K562 (cell line): ENCODE data around the gene CNPY2. TPM values are rescaled to one million over a fixed set of nuclear protein-coding genes. Genes with fewer than 3 reads are reported as not detected.

ENCODE experiments used
- ASH1L ChIP-seq: fragments of 450-650 bp; IDR thresholded peaks from 2 replicates; pipeline ENCODE4 v1.6.1; 2018; ENCODE audit warnings: borderline replicate concordance, mild to moderate bottlenecking, low read depth; ENCODE audit not compliant: partially characterized antibody
- GABPA ChIP-seq: fragments of 200-800 bp; sonication (Bioruptor generic); conservative IDR thresholded peaks from 2 replicates; pipeline ENCODE4 v1.6.1; 2016; ENCODE audit warnings: low read depth, missing genetic modification characterization, missing compliant biosample characterization
- JUNB ChIP-seq: fragments of 450-650 bp; formaldehyde crosslinking; conservative IDR thresholded peaks from 2 replicates; pipeline ENCODE4 v1.4.0; 2020; ENCODE audit warnings: mild to moderate bottlenecking
- KDM2B ChIP-seq: fragments of 250-450 bp; sonication (Bioruptor Pico); IDR thresholded peaks from 2 replicates; pipeline ENCODE4 v1.8.0; 2021; ENCODE audit warnings: mild to moderate bottlenecking, moderate library complexity
- NRF1 ChIP-seq, 2 experiments: fragments of 450-650 bp; IDR thresholded peaks in 1 of 2; conservative IDR thresholded peaks in 1 of 2; 2 replicates each; pipeline ENCODE4 v1.6.1; 2014; ENCODE audit warnings: mild to moderate bottlenecking in 2 of 2
- PHTF2 ChIP-seq: fragments of 250-450 bp; sonication (Bioruptor Pico); IDR thresholded peaks from 2 replicates; pipeline ENCODE4 v1.5.0; 2021; ENCODE audit warnings: mild to moderate bottlenecking
- PPARD ChIP-seq: fragments of 250-450 bp; sonication (Bioruptor Pico); IDR thresholded peaks from 2 replicates; pipeline ENCODE4 v1.8.0; 2022; ENCODE audit warnings: inconsistent platforms, mild to moderate bottlenecking, moderate library complexity
- RFX7 ChIP-seq: fragments of 250-450 bp; sonication (Bioruptor Pico); IDR thresholded peaks from 2 replicates; pipeline ENCODE4 v1.5.1; 2021; ENCODE audit warnings: mild to moderate bottlenecking
- SIRT6 ChIP-seq: IDR thresholded peaks from one replicate; pipeline ENCODE4 v1.6.1; 2012; ENCODE audit warnings: low read depth, mild to moderate bottlenecking, control low read depth, inconsistent platforms, low read length, moderate library complexity
- ZSCAN29 ChIP-seq: fragments of 450-650 bp; IDR thresholded peaks from 2 replicates; pipeline ENCODE4 v1.6.1; 2017
- polyA plus RNA-seq, 8 experiments: library from polyadenylated mRNA; depleted of rRNA in 4 of 8; stranded (reverse) in 5 of 8; unstranded in 3 of 8; fragments of >200 nt; fragmentation: Nextera tagmentation in 2 of 8; fragmentation: Illumina TruSeq in 1 of 8; extraction: Ambion mirVana in 2 of 8; extraction: Trizol in 1 of 8; gene quantifications; 2 replicates each; pipeline versions ENCODE4 v1.2.1 to v1.2.3, GENCODE V29; 2011 to 2014; ENCODE audit warnings: inconsistent platforms in 1 of 8, missing spikeins in 1 of 8
- total RNA-seq, 7 experiments: library from RNA; depleted of rRNA in 6 of 7; stranded (reverse); fragments of >200 nt in 6 of 7; fragmentation: Illumina TruSeq in 2 of 7; extraction: Trizol in 2 of 7; gene quantifications; 2 replicates each; pipeline versions ENCODE4 v1.2.1 to v1.2.3, GENCODE V29; 2011 to 2021; ENCODE audit warnings: low replicate concordance in 1 of 7
- TF ChIP-seq, protein P1 (sequence below): fragments of 250-450 bp; sonication (Bioruptor Pico); IDR thresholded peaks from 2 replicates; pipeline ENCODE4 v1.5.0; 2021; ENCODE audit warnings: mild to moderate bottlenecking, moderate library complexity
- TF ChIP-seq, protein P2 (sequence below): fragments of 450-650 bp; IDR thresholded peaks from 2 replicates; pipeline ENCODE4 v1.7.1; 2018; ENCODE audit warnings: mild to moderate bottlenecking, low read depth; ENCODE audit not compliant: partially characterized antibody
- TF ChIP-seq, protein P3 (sequence below): fragments of 250-450 bp; sonication (Bioruptor Pico); IDR thresholded peaks from 2 replicates; pipeline ENCODE4 v1.4.0; 2020; ENCODE audit warnings: mild to moderate bottlenecking, moderate library complexity
- TF ChIP-seq, protein P4 (sequence below): fragments of 450-650 bp; IDR thresholded peaks from 2 replicates; pipeline ENCODE4 v1.6.1; 2016; ENCODE audit warnings: mild to moderate bottlenecking
- TF ChIP-seq, protein P5 (sequence below): fragments of 250-450 bp; sonication (Bioruptor Pico); IDR thresholded peaks from 2 replicates; pipeline ENCODE4 v1.8.0; 2022; ENCODE audit warnings: moderate library complexity, mild to moderate bottlenecking, inconsistent platforms

The CNPY2 gene
- total and polyA plus RNA-seq, 9 of the 15 experiments (the other 6 are each of a cell fraction or from before 2014, with no cell fraction given), result 33.8 to 190 (median 138) TPM

DNA sequence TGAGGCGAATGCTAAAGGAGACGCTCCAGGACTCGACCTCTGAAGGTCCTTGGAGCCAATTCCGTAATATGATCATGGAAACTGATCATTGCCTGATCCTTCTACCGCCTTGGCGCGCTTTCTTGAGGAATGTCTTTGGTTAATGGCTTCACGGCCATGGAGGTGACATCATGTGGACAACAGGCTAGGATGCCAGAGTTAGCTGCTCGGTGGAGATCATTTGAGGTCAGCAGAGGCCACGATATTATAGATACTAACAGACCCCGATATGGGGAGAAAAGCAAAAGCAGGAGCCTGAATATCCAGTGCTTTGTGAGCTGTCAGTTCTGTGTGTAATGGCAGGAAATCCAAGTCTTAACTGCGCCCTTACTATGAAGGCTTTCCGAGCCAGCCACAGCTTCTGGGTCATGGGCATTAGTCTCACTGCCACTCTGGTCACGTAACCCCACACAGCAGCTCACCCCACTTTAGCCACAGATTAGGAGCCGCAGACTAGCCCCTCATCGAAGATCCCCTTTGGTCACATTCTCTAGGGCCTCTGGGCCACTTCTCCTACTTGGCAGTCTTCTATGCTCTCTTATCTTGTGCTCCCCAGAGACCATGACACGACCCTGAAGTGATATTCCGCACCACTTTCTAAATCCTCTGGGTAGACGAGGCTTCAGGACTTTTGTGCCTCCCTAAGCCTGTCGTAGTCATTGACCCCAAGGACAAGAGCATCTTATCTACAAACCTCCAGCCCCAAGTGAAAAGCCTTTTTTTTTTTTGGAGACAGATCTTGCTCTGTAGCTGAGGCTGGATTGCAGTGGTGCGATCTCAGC lies 14.9 kb downstream of the CNPY2 start (continued):
- TF ChIP-seq GABPA (no peak), NRF1 (conservative IDR thresholded peaks at IDR 0.05 in 1 of 2, IDR thresholded peaks at IDR 0.05 in 1 of 2) (no peak), PPARD (CRISPR knock-in tag) (no peak), JUNB (no peak), PHTF2 (no peak), SIRT6 (no peak), KDM2B (CRISPR knock-in tag) (no peak), ZSCAN29 (no peak), RFX7 (no peak), ASH1L (no peak)
- TF ChIP-seq, protein P1, sequence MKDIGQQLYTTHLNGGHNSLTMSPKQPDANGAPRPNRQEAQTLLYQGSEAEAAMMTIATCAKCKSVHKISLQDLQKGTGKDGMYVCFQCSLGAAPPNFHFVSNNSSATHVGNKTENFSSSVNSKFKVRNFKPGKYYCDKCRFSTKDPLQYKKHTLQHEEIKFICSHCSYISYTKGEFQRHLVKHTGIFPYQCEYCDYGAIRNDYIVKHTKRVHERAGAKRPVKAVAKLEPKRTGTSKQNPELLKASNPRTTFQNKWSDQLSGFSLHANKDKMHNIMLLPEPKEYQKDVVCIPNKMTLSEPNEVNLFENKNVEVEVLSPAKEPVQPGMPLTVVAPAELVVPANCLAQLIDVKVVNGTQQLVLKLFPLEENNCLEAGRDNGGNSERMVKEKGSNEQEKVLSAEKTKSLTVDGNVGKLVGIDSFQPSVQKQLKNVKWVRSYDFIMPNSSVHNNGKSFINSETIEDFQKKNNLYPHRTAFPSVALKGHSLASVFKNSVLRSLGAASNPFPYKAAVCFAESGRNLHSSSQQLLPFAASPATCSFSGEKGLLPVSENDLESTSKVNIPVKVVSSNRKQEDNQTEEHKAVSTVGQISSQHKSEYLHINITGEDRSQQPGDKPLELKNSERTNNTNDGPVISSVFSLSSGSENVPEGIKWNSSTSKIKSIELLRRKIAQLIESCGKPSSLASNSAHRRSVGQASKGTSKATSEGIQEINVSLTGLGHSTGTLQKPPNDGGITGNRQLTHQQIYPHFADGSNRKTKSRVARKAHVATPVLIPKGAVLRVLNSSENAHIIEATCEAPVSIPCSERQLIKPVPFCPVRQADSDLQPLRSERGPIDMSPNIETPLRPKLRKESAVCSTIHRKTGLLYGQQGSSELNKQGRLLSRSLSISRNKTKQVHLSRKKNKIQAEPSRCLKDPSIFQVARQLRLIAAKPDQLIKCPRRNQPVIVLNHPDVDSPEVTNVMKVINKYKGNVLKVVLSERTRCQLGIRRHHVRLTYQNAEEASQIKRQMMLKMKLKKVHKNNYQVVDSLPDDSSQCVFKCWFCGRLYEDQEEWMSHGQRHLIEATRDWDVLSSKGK, result no peak
- TF ChIP-seq, protein P2, sequence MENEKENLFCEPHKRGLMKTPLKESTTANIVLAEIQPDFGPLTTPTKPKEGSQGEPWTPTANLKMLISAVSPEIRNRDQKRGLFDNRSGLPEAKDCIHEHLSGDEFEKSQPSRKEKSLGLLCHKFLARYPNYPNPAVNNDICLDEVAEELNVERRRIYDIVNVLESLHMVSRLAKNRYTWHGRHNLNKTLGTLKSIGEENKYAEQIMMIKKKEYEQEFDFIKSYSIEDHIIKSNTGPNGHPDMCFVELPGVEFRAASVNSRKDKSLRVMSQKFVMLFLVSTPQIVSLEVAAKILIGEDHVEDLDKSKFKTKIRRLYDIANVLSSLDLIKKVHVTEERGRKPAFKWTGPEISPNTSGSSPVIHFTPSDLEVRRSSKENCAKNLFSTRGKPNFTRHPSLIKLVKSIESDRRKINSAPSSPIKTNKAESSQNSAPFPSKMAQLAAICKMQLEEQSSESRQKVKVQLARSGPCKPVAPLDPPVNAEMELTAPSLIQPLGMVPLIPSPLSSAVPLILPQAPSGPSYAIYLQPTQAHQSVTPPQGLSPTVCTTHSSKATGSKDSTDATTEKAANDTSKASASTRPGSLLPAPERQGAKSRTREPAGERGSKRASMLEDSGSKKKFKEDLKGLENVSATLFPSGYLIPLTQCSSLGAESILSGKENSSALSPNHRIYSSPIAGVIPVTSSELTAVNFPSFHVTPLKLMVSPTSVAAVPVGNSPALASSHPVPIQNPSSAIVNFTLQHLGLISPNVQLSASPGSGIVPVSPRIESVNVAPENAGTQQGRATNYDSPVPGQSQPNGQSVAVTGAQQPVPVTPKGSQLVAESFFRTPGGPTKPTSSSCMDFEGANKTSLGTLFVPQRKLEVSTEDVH, result no peak
- TF ChIP-seq, protein P3, sequence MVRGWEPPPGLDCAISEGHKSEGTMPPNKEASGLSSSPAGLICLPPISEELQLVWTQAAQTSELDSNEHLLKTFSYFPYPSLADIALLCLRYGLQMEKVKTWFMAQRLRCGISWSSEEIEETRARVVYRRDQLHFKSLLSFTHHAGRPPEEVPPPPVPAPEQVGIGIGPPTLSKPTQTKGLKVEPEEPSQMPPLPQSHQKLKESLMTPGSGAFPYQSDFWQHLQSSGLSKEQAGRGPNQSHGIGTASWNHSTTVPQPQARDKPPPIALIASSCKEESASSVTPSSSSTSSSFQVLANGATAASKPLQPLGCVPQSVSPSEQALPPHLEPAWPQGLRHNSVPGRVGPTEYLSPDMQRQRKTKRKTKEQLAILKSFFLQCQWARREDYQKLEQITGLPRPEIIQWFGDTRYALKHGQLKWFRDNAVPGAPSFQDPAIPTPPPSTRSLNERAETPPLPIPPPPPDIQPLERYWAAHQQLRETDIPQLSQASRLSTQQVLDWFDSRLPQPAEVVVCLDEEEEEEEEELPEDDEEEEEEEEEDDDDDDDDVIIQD (CRISPR knock-in tag), result no peak
- TF ChIP-seq, protein P4, sequence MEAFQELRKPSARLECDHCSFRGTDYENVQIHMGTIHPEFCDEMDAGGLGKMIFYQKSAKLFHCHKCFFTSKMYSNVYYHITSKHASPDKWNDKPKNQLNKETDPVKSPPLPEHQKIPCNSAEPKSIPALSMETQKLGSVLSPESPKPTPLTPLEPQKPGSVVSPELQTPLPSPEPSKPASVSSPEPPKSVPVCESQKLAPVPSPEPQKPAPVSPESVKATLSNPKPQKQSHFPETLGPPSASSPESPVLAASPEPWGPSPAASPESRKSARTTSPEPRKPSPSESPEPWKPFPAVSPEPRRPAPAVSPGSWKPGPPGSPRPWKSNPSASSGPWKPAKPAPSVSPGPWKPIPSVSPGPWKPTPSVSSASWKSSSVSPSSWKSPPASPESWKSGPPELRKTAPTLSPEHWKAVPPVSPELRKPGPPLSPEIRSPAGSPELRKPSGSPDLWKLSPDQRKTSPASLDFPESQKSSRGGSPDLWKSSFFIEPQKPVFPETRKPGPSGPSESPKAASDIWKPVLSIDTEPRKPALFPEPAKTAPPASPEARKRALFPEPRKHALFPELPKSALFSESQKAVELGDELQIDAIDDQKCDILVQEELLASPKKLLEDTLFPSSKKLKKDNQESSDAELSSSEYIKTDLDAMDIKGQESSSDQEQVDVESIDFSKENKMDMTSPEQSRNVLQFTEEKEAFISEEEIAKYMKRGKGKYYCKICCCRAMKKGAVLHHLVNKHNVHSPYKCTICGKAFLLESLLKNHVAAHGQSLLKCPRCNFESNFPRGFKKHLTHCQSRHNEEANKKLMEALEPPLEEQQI, result no peak
- TF ChIP-seq, protein P5, sequence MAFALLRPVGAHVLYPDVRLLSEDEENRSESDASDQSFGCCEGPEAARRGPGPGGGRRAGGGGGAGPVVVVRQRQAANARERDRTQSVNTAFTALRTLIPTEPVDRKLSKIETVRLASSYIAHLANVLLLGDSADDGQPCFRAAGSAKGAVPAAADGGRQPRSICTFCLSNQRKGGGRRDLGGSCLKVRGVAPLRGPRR (CRISPR knock-in tag), result no peak
